ENCODE data around the gene IER3IP1. TPM values are rescaled to one million over a fixed set of nuclear protein-coding genes. Genes with fewer than 3 reads are reported as not detected.

IER3IP1 gene
- total RNA-seq, 4 donors from 2014 or later = 13.2 to 17.6 (median 14.3) TPM

DNA sequence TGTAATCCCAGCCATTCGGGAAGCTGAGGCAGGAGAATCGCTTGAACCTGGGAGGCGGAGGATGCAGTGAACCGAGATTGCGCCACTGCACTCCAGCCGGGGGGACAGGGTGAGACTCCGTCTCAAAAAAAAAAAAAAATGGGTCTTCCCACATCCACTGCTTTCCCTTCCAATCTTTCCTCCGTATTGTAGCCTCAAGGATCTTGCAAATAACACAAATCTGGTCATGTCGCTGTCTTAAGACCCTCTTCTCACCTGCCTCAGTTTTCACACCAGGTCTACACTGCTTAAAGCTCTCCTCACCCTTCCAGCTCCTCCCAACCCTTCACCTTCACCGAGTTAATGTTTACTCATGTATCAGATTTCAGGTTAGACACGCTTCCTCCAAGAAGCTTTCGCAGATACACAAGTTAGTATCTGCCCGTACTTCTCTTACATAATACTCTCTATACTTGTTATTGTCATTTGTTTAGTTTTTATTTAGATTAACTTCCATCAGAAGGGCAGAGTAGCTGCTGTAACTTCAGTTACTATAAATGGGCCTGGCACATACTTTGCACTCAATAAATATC lies 1.5 kb downstream of the IER3IP1 start:
- 70 to 83% methylated on average over 13 of the region's 13 CpGs for WGBS, 2 donors
- peaks cover 16 to 17% of the 10 kb centered on the region in 2 donors for H3K4me1 ChIP-seq
- peak overlapping the region in 1 of 3 donors; percentile 70 for H3K4me3 ChIP-seq (replicated peaks in 1 of 3)
- TF ChIP-seq POLR2A (IDR thresholded peaks at IDR 0.05) = no peak
- TF ChIP-seq, protein P1, sequence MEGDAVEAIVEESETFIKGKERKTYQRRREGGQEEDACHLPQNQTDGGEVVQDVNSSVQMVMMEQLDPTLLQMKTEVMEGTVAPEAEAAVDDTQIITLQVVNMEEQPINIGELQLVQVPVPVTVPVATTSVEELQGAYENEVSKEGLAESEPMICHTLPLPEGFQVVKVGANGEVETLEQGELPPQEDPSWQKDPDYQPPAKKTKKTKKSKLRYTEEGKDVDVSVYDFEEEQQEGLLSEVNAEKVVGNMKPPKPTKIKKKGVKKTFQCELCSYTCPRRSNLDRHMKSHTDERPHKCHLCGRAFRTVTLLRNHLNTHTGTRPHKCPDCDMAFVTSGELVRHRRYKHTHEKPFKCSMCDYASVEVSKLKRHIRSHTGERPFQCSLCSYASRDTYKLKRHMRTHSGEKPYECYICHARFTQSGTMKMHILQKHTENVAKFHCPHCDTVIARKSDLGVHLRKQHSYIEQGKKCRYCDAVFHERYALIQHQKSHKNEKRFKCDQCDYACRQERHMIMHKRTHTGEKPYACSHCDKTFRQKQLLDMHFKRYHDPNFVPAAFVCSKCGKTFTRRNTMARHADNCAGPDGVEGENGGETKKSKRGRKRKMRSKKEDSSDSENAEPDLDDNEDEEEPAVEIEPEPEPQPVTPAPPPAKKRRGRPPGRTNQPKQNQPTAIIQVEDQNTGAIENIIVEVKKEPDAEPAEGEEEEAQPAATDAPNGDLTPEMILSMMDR (IDR thresholded peaks at IDR 0.05) = no peak
- no peak for DNase-seq
- no peaks in the 10 kb centered on the region for H3K27me3 ChIP-seq
- H3K36me3 ChIP-seq = no peaks in the 10 kb centered on the region
- intact Hi-C loops (cut with DNase I) = no loop called here
- H3K27ac ChIP-seq = no peak overlapping the region
- no peaks in the 10 kb centered on the region for H3K9me3 ChIP-seq

DNA sequence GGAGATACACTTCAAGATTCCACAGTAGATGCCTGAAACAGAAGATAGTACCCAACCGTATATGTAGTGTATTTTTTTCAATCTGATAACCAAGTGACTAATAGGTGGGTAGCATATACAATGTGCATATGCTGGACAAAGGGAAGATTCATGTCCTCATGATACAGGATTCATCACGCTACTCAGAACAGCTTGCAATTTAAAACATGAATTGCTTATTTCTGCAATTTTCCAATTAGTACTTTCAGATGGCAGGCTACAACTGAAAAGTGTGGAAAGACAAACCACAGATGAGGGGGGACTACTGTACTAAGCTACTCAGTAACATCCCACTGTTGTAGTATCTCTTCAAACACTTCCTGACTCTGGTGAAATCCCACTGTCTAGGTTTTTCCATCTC lies 3.7 kb downstream of the IER3IP1 start:
- Histone ChIP-seq H3K9me3 (no peaks in the 10 kb centered on the region), H3K27me3 (no peaks in the 10 kb centered on the region), H3K4me3 (replicated peaks in 1 of 3) (no peak overlapping the region), H3K27ac (no peak overlapping the region), H3K36me3 (no peaks in the 10 kb centered on the region), H3K4me1 (peaks cover 14 to 16% of the 10 kb centered on the region in 2 donors)
- TF ChIP-seq POLR2A (IDR thresholded peaks at IDR 0.05) = no peak
- TF ChIP-seq, protein P1 (IDR thresholded peaks at IDR 0.05) = no peak
- no peak for DNase-seq
- 80 to 84% methylated on average over 2 of the region's 2 CpGs for WGBS, 2 donors
- intact Hi-C loops (cut with DNase I) = no loop called here

DNA sequence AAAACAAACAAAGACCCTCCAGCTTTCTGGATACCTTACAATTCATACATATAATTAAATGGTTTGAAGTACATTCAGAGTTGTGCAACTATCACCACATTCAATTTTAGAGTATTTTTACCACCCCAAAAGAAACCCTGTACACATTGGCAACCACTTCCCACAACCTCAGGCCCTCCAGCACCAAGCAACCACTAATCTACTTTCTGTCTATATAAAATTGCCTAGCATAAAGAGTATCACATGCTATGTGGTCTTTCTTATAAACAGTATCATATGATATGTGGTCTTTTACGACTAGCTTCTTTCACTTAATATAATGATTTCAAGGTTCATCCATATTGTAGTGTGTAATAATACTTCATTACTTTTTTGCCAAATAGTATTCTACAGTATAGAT lies 7.3 kb downstream of the IER3IP1 start:
- intact Hi-C loops (cut with DNase I) = no loop called here
- no peak for TF ChIP-seq POLR2A (IDR thresholded peaks at IDR 0.05)
- TF ChIP-seq, protein P1 (IDR thresholded peaks at IDR 0.05) = no peak
- no peak for DNase-seq
- H3K4me1 ChIP-seq = peaks cover 2 to 10% of the 10 kb centered on the region in 2 donors
- H3K4me3 ChIP-seq (replicated peaks in 1 of 3) = no peak overlapping the region
- 85 to 98% methylated on average over 1 of the region's 1 CpG for WGBS, 2 donors
- no peaks in the 10 kb centered on the region for H3K9me3 ChIP-seq
- H3K36me3 ChIP-seq = no peaks in the 10 kb centered on the region
- H3K27me3 ChIP-seq = no peaks in the 10 kb centered on the region
- H3K27ac ChIP-seq = no peak overlapping the region

DNA sequence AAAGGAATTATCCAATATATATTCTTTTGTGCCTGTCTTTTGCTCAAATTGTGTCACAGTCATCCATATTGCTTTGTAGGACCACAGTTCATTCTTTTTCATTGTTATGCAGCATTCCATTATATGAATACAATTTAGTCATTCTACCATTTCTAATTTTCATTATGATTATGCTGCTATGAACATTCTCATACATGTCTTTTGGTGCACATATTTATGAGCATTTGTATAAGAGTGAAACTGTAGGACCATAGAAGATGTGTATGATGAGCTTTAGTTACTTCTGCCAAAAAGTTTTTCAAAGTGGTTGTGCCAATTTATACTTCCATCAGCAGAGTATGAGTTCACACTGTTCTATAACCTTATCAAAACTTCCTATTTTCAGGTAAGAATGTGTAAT lies 7.7 kb downstream of the IER3IP1 start:
- H3K27ac ChIP-seq = no peak overlapping the region
- no peaks in the 10 kb centered on the region for H3K27me3 ChIP-seq
- H3K9me3 ChIP-seq = no peaks in the 10 kb centered on the region
- TF ChIP-seq POLR2A (IDR thresholded peaks at IDR 0.05) = no peak
- TF ChIP-seq, protein P1 (IDR thresholded peaks at IDR 0.05) = no peak
- intact Hi-C loops (cut with DNase I) = no loop called here
- H3K36me3 ChIP-seq = no peaks in the 10 kb centered on the region
- no peak overlapping the region for H3K4me3 ChIP-seq (replicated peaks in 1 of 3)
- DNase-seq = no peak
- peaks cover 0 to 10% of the 10 kb centered on the region in 2 donors for H3K4me1 ChIP-seq

DNA sequence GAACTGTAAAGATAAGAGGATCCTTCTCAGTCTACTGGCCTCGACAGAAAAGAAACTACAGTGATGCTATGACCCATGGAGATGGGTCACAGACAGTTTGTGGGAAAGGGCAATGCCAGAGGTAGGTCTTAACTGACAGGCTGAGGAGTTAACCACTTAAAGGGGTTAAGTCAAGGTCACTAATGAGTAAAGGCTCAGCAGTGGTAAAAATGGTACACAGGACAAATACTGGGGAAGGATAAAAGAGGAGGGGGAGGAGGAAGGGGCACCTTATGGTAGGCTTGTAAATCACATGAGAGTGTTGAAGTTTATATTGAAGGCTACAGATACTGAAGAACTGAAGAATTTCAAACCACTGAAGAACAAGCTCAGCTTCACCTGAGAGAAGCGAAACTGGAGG lies 9.9 kb downstream of the IER3IP1 start:
- no peak overlapping the region for H3K27ac ChIP-seq
- TF ChIP-seq, protein P1 (IDR thresholded peaks at IDR 0.05) = no peak
- TF ChIP-seq POLR2A (IDR thresholded peaks at IDR 0.05) = no peak
- H3K4me3 ChIP-seq (replicated peaks in 1 of 3) = no peak overlapping the region
- H3K4me1 ChIP-seq = no peaks in the 10 kb centered on the region
- H3K9me3 ChIP-seq = no peaks in the 10 kb centered on the region
- H3K27me3 ChIP-seq = no peaks in the 10 kb centered on the region
- no peaks in the 10 kb centered on the region for H3K36me3 ChIP-seq
- WGBS, 2 donors = 77 to 87% methylated on average over 2 of the region's 2 CpGs
- intact Hi-C loops (cut with DNase I) = no loop called here
- DNase-seq = no peak
